Activated CD4-positive, CD25-positive, alpha-beta regulatory T cell treated with anti-CD3 and anti-CD28 coated beads, Interleukin-2, amount 50 U/mL, for 24 hours (primary cell): ENCODE data around the gene PLA2G4B.

ENCODE experiments used
- ATAC-seq, 2 donors: fragments of 150-1000 bp; cut with Tn5 transposase; one replicate each; pipeline ENCODE4 v1.10.0; 2021; ENCODE audit warnings: mild to moderate bottlenecking in 1 of 2, moderate library complexity in 1 of 2

Gene PLA2G4B

GRCh38 chr15:41872166-41872747 is 33.6 kb downstream of the PLA2G4B start:
- no peak for ATAC-seq

GRCh38 chr15:41873711-41874110 is 35.1 kb downstream of the PLA2G4B start:
- no peak for ATAC-seq

- ATAC-seq: no peak
Measured at GRCh38 chr15:41874736-41875135, 36.1 kb downstream of the PLA2G4B start.

- no peak for ATAC-seq
Measured at GRCh38 chr15:41876007-41876406, 37.4 kb downstream of the PLA2G4B start.

DNA sequence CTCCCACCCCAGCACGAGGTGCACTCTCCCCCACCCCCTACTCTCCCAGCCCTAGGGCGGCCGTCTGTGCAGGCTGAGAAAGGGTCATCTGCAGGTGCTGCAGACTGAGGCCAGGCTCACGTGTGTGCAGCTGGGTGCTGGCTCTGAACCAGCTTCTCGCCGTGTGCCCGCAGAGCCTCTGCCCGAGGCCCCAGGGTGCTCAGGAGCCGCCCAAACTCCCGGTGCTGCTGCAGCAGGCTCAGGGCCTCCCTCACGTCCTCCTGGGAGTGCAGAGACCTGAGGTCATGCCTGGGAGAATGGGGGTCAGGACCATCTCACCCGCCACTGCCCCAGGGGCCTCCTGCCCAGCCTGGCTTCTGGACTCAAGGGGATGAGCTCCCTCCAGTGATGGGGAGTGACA is 38.0 kb downstream of the PLA2G4B start:
- no peak for ATAC-seq

GRCh38 chr15:41877631-41878354 is 39.1 kb downstream of the PLA2G4B start:
- ATAC-seq: no peak

DNA sequence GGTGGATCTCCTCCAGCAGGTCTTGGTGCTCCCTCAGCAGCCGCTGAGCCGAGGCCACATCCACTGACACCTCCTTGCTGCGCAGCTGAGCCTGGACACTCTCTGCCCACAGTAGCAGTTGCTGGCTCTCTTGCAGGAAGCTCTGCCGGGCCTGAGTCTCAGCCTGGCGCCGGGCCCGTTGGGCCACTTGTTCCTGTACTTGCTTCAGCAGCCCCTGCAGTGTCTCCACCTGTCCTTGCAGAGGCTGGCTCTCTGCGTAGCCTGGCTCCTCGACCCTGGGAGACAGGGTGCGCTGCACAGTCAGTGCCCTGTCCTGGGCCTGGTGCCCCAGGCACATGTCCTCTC is 39.7 kb downstream of the PLA2G4B start:
- no peak for ATAC-seq

GRCh38 chr15:41879321-41879845 is 40.7 kb downstream of the PLA2G4B start:
- ATAC-seq: no peak

GRCh38 chr15:41880156-41880877 is 41.7 kb downstream of the PLA2G4B start:
- no peak for ATAC-seq

DNA sequence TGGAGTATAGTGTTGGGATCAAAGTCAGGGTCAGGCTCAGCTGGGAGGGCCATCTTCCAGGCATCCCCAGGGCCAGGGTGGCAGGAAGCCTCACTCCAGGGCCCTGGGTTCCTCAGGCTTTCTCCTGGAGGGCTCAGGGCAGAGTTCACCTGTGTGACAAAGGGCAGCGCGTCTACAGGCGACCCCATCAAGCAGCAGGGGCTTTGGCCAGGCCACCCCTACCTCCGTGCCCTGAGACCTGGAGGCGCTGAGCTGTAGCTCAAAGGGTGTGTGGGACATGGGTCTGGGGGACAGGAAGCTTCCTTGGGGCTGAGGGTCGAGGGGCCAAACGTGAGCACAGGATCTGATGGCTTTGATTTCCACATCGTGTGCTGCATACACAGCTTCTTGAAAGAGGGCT is 42.4 kb downstream of the PLA2G4B start:
- no peak for ATAC-seq

- ATAC-seq: no peak
Measured at GRCh38 chr15:41881550-41881919, 42.9 kb downstream of the PLA2G4B start.

DNA sequence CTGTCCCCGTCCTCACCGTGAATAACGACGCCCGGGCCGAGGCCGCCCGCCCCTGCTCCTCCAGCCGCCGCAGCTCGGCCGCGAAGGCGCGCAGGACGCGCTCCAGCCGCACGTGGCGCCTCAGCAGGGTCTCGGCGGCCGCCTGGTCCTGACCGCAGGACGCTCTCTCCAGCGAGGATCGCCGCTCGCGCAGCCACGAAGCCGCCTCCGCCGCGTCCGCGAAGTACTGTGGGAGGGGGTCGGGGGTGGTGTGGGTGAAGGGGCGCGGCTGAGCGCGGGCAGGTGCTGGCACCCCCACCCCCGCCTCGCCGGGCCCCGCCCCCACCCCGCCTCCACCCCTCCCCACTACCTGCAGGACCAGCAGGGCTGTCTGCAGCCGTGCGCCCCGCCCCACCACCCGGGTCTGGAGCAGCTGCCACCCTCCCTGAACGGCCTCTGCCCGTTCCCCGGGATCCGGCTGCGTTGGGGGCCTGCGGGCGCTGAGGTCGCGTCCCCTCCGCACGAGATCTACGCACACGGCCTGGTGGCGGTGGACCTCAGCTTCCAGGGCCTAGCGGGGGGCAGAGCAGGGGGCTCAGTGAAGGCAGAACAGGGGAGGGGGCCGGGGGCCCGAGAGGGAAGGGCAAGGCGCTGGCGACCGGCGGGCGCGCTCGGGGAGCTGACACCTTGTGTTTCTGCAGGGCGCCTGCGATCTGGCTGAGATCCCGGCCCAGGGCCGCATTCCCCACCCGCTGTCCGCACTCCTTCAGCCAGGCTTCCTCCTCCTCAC is 43.5 kb downstream of the PLA2G4B start:
- no peak for ATAC-seq

DNA sequence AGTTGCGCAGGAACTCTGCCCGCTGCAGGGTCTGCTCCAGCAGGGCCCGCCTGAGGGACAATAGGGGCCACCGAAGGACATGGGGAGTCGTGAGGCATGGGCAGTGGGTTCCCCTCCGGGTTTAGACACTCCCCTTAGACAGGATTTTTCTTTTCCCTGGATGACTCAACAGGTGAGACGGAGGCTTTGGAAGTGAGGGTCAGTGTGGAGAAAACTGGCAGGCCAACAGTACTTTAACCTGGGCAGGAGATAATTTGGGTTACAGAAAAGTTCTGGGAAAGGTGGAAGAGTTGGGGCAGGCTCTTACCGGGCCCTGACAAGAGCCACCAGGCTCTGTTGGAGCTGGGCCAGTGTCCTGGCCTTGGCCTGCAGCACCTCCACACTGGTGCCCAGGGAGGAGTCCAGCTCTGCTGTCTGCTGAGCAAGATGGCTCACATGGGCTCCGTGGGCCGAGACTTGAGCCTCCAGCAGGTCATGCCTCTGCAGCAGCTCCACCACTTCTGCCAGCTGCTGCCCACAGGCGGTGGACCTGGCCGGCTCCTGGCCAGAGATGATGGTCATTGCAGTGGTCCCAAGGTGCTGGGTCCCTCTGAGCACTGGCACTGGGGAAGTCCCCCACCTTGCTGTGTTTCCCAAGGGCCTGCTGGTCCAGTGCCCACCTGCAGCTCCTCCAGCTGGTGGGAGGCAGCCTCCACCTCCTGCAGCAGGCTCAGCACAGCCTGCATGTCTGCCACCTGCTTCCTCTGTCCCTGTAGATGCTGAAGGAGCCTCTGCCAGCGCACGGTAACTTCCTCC is 44.2 kb downstream of the PLA2G4B start:
- no peak for ATAC-seq

- ATAC-seq: no peak
Measured at GRCh38 chr15:41883484-41883825, 44.8 kb downstream of the PLA2G4B start.

- no peak for ATAC-seq
Measured at GRCh38 chr15:41884458-41884857, 45.8 kb downstream of the PLA2G4B start.

DNA sequence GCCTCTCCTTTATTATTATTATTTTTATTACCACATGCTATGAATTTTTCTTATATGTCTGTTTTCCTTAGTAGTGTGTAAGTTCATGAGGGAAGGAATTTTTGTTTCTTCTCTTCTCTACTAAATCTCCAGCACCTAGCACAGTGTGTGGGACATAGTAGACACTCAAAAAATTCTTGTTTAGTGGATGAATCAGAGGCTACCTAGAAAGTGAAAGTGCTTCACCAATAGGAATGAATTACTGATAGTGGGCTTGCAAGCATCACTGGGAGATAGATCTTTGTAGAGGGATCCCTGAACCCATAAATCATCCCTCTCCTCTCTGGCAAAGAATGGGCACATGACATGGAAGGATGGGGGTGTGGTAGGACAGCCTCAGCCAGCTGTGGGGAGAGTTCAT is 46.7 kb downstream of the PLA2G4B start:
- no peak for ATAC-seq

- no peak for ATAC-seq
Measured at GRCh38 chr15:41885841-41886240, 47.2 kb downstream of the PLA2G4B start.

DNA sequence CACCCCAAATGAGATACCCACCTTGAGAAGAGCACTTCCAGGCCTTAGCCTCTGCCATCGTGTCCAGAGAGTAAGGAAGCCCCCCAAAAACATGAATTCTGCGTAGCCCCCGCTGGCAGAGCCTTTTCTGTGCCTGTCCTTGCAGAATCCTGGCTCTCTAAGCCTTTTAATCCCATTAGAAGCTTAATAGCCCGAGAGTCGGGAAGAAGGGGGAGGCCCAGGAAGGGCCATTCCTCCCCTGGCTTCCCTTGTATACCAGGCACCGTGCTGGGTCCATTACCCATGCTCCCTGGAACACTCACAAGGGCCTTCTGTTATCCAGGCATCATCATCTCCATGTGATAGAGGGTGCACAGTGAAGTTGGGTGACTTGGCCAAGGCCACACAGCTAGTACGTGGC is 48.1 kb downstream of the PLA2G4B start:
- ATAC-seq: no peak

DNA sequence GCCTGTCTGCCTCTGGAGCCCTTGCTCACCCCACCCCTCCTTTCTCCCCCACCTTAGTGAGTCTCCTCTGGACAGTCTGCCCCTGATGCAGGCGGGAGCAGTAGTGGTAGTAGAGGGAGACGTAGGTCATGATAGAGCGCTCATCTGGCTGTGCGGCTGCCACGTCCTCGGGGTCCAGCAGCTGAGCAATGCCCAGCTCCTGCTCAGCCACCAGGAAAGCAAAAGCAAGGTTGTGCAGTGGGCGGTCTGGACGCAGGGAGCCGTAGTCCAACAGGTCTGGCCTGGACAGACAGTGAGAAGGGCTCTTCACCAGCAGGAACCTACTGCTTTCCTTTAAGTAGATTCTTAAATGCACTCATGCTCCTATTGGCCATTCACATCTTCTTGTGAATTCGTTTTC is 48.5 kb downstream of the PLA2G4B start:
- ATAC-seq: no peak

DNA sequence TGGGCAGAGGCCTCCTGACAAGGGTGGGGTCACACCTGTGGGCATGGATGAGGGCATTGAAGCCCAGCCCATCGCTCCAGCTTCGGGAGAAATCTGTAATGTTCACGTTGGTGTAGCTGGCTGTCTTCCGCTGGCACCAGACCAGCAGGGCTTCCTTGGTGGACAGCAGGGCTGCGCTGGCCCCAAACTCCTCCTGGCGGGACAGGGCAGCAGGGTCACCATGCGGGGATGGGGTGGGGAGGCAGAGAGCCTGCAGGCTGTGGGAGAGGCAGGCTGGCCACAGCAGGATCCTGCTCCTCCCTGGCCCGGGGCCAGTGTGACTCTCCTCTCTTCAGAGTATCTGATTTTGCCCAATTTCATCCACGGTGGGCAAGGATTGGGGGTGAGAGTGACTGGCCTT is 49.2 kb downstream of the PLA2G4B start:
- no peak for ATAC-seq

GRCh38 chr15:41888662-41889253 is 50.1 kb downstream of the PLA2G4B start:
- ATAC-seq: no peak

- no peak for ATAC-seq
Measured at GRCh38 chr15:41890050-41890690, 51.5 kb downstream of the PLA2G4B start.
